ENCODE measurements around the gene PERCC1. TPM values are rescaled to one million over a fixed set of nuclear protein-coding genes. Genes with fewer than 3 reads are reported as not detected.

Gene PERCC1
- total and polyA plus RNA-seq, 2 of the 4 experiments (the other 2 are of a cell fraction), result not detected

- no peak for TF ChIP-seq RFX5 (IDR thresholded peaks at IDR 0.05; ENCODE audit: low read depth, low read length)
These were observed 13.3 kb downstream of the PERCC1 start, which contains the start of gene CCDC154 (continued) for GRCh38 chr16:1443980-1444729.

GRCh38 chr16:1444730-1445517 is 14.0 kb downstream of the PERCC1 start:
- in situ Hi-C loops (cut with MboI; ENCODE audit: low sequenced_read_pairs), result no loop called here

More at GRCh38 chr16:1444730-1445517, 14.0 kb downstream of the PERCC1 start:
- H4K5ac ChIP-seq (ENCODE audit: low read depth, low read length), result no peak overlapping the region
- H2BK20ac ChIP-seq (ENCODE audit: low read depth, low read length), result no peak overlapping the region
- WGBS, 2 experiments (ENCODE audit: extremely low coverage in 2 of 2, insufficient read length in 1 of 2), result 82% methylated on average over 13 of the region's 48 CpGs; no CpG with 5 or more reads in 1 of the 2 experiments
- no peak overlapping the region for H2BK15ac ChIP-seq (ENCODE audit: low read depth, low read length)
- ChIA-PET CTCF (no interaction called here), POLR2A (ENCODE audit: unreplicated experiment) (no interaction called here)
- H4K91ac ChIP-seq (ENCODE audit: insufficient read depth, low read depth, low read length), result no peak overlapping the region
- H2AK9ac ChIP-seq (replicated peaks; ENCODE audit: low read depth, low read length, poor library complexity), result no peak overlapping the region
- DNase-seq (no peak), ATAC-seq (ENCODE audit: low read depth) (no peak)
- H3K4me1 ChIP-seq (ENCODE audit: control insufficient read depth, insufficient read depth, low read length), result no peaks in the 10 kb centered on the region
- no peak overlapping the region for H3K56ac ChIP-seq (ENCODE audit: extremely low read depth, insufficient read depth, low read length)
- no peaks in the 10 kb centered on the region for H3K9me1 ChIP-seq (ENCODE audit: insufficient read depth, low read length)
- no peak overlapping the region for H3K9ac ChIP-seq (ENCODE audit: low read depth, low read length)
- no peak overlapping the region for H4K8ac ChIP-seq (ENCODE audit: low read depth in 2 of 2, low read length in 2 of 2)
- H3K9me3 ChIP-seq (ENCODE audit: control insufficient read depth, insufficient read depth, low read length), result no peaks in the 10 kb centered on the region
- no peak overlapping the region for H3K14ac ChIP-seq (replicated peaks; ENCODE audit: low read depth, low read length)
- no peak overlapping the region for H3K4ac ChIP-seq (ENCODE audit: low read depth, low read length)
- H3K27me3 ChIP-seq (ENCODE audit: control insufficient read depth, insufficient read depth, low read length), result no peaks in the 10 kb centered on the region
- H3K18ac ChIP-seq (ENCODE audit: low read depth, low read length), result no peak overlapping the region
- H3K4me2 ChIP-seq (ENCODE audit: low read depth, low read length), result no peak overlapping the region
- no peak overlapping the region for H2AFZ ChIP-seq (replicated peaks; ENCODE audit: low read length, poor library complexity)
- dilution Hi-C loops (cut with HindIII; ENCODE audit: low sequenced_read_pairs, unreplicated experiment) (no loop called here), intact Hi-C loops (cut with micrococcal nuclease) (no loop called here)
- no peak overlapping the region for H3K23ac ChIP-seq (ENCODE audit: low read depth, low read length)
- no peak overlapping the region for H3K27ac ChIP-seq (ENCODE audit: insufficient read depth, low read length)
- no peak overlapping the region for H3K4me3 ChIP-seq (ENCODE audit: insufficient read depth, low read depth, low read length)
- no peaks in the 10 kb centered on the region for H4K20me1 ChIP-seq (ENCODE audit: insufficient read depth, low read length)
- no peak overlapping the region for H2BK5ac ChIP-seq (ENCODE audit: low read depth, low read length, poor library complexity, severe bottlenecking)
- no peak overlapping the region for H2BK120ac ChIP-seq (ENCODE audit: low read depth, low read length)
- no TSS peak for BruUV-seq (replicated peaks)
- H3K79me1 ChIP-seq (ENCODE audit: low read depth in 1 of 2, low read length in 2 of 2), result no peaks in the 10 kb centered on the region
- no peak for TF ChIP-seq CHD1 (IDR thresholded peaks at IDR 0.05; ENCODE audit: low read depth, low read length)
- no peak for TF ChIP-seq SMC3 (IDR thresholded peaks at IDR 0.05; ENCODE audit: low read depth, low read length)
- no peak for TF ChIP-seq FOS (IDR thresholded peaks at IDR 0.05; ENCODE audit: low read depth, low read length)
- no peak for TF ChIP-seq CTCF (conservative IDR thresholded peaks at IDR 0.05; ENCODE audit: low read depth, low read length)
- no peak for TF ChIP-seq POLR2A (IDR thresholded peaks at IDR 0.05; ENCODE audit: low read depth, low read length)
- no peak overlapping the region for H2AK5ac ChIP-seq (ENCODE audit: low read depth, low read length)
- H3K36me3 ChIP-seq (ENCODE audit: control insufficient read depth, insufficient read depth, low read length), result peaks cover 16% of the 10 kb centered on the region; the same call in 1 of the 2 replicates

Data from IMR-90 (cell line).